Suppressor macrophage treated with lipopolysaccharide for 4 hours (primary cell): Measurements from ENCODE around the gene LYPD6.
"Not testable (repeated sequence)": the region's sequence is repeated elsewhere in the genome, so short reads cannot be mapped to it uniquely, and the experiment has no call there.

ENCODE experiments used
- DNase-seq: peaks from one replicate; pipeline ENCODE4 v3.0.0-alpha.2; 2020

Gene LYPD6

GRCh38 chr2:149330127-149331022 lies at the start of gene LYPD6:
LYPD6 (plus strand) TSS chr2:149330587; CDS start chr2:149437709, 107,122 bp downstream.
- DNase-seq, result peak; percentile 56

GRCh38 chr2:149281441-149281840 lies 48.9 kb upstream of the LYPD6 start:
- DNase-seq, result no peak

GRCh38 chr2:149290662-149291061 lies 39.7 kb upstream of the LYPD6 start:
- no peak for DNase-seq

- DNase-seq, result no peak
Measured at GRCh38 chr2:149291881-149292280, 38.5 kb upstream of the LYPD6 start.

GRCh38 chr2:149296031-149296430 lies 34.4 kb upstream of the LYPD6 start:
- no peak for DNase-seq

- DNase-seq, result no peak
Measured at GRCh38 chr2:149307014-149307413, 23.4 kb upstream of the LYPD6 start.

- no peak for DNase-seq
Measured at GRCh38 chr2:149310349-149310748, 20.0 kb upstream of the LYPD6 start.

- no peak for DNase-seq
Measured at GRCh38 chr2:149312039-149312438, 18.3 kb upstream of the LYPD6 start.

- peak; percentile 46 for DNase-seq
Measured at GRCh38 chr2:149313512-149313972, 16.8 kb upstream of the LYPD6 start.

GRCh38 chr2:149314687-149315086 lies 15.7 kb upstream of the LYPD6 start:
- DNase-seq, result no peak

- DNase-seq, result no peak
Measured at GRCh38 chr2:149315461-149315860, 14.9 kb upstream of the LYPD6 start.

GRCh38 chr2:149318566-149318965 lies 11.8 kb upstream of the LYPD6 start:
- not testable (repeated sequence) for DNase-seq

- no peak for DNase-seq
Measured at GRCh38 chr2:149320362-149320761, 10.0 kb upstream of the LYPD6 start.

GRCh38 chr2:149329068-149329467 lies 1.3 kb upstream of the LYPD6 start:
- no peak for DNase-seq

- DNase-seq, result no peak
Measured at GRCh38 chr2:149329489-149330126, 779 bp upstream of the LYPD6 start.

GRCh38 chr2:149331023-149331400 lies 625 bp downstream of the LYPD6 start:
- no peak for DNase-seq

GRCh38 chr2:149332364-149332763 lies 2.0 kb downstream of the LYPD6 start:
- DNase-seq, result no peak

- DNase-seq, result no peak
Measured at GRCh38 chr2:149333636-149334035, 3.2 kb downstream of the LYPD6 start.

GRCh38 chr2:149334156-149334555 lies 3.8 kb downstream of the LYPD6 start:
- no peak for DNase-seq

GRCh38 chr2:149339324-149339723 lies 8.9 kb downstream of the LYPD6 start:
- no peak for DNase-seq

GRCh38 chr2:149342509-149342908 lies 12.1 kb downstream of the LYPD6 start:
- DNase-seq, result no peak

GRCh38 chr2:149344105-149344504 lies 13.7 kb downstream of the LYPD6 start:
- DNase-seq, result no peak

GRCh38 chr2:149346272-149346671 lies 15.9 kb downstream of the LYPD6 start:
- DNase-seq, result no peak

- no peak for DNase-seq
Measured at GRCh38 chr2:149348291-149348690, 17.9 kb downstream of the LYPD6 start.
